Ishikawa (cell line): Measurements from ENCODE around the gene TIMP1.

Experiments
- CEBPB ChIP-seq: IDR thresholded peaks from 2 replicates; pipeline ENCODE4 v1.6.1; 2012
- EP300 ChIP-seq: IDR thresholded peaks from 2 replicates; pipeline ENCODE4 v1.6.1; 2012; ENCODE audit warnings: borderline replicate concordance
- MAX ChIP-seq: IDR thresholded peaks from 2 replicates; pipeline ENCODE4 v1.6.1; 2012
- NFIC ChIP-seq: IDR thresholded peaks from 2 replicates; pipeline ENCODE4 v1.6.1; 2012
- REST ChIP-seq: IDR thresholded peaks from 2 replicates; pipeline ENCODE4 v1.6.1; 2012; ENCODE audit warnings: low read depth, mild to moderate bottlenecking
- TAF1 ChIP-seq: IDR thresholded peaks from 2 replicates; pipeline ENCODE4 v1.6.1; 2012; ENCODE audit warnings: low read depth, mild to moderate bottlenecking
- USF1 ChIP-seq: IDR thresholded peaks from 2 replicates; pipeline ENCODE4 v1.6.1; 2012

GRCh38 chrX:47587091-47587891 lies 5.1 kb downstream of the TIMP1 start:
- TF ChIP-seq CEBPB (no peak), REST (no peak), EP300 (no peak), USF1 (no peak), MAX (no peak), TAF1 (no peak), NFIC (no peak)
